Fibroblast of peridontal ligament (primary cell): ENCODE data around the gene TMCC2.
"Not testable (repeated sequence)": the region's sequence is repeated elsewhere in the genome, so short reads cannot be mapped to it uniquely, and the experiment has no call there.

Experiments used
- DNase-seq: peaks from one replicate; pipeline ENCODE4 v3.0.0-alpha.2; 2010; ENCODE audit errors: extremely low read depth

Gene TMCC2

GRCh38 chr1:205214756-205215155, 13.0 kb upstream of the TMCC2 start:
- no peak for DNase-seq

- no peak for DNase-seq
Observed at GRCh38 chr1:205216588-205216987, 11.2 kb upstream of the TMCC2 start.

GRCh38 chr1:205217418-205217817, 10.3 kb upstream of the TMCC2 start:
- peak; percentile 9 for DNase-seq

GRCh38 chr1:205220421-205220820, 7.3 kb upstream of the TMCC2 start:
- DNase-seq, result no peak

- DNase-seq, result no peak
Observed at GRCh38 chr1:205224736-205225135, 3.0 kb upstream of the TMCC2 start.

- no peak for DNase-seq
Observed at GRCh38 chr1:205225901-205226765, 1.6 kb upstream of the TMCC2 start.

- peak; percentile 45 for DNase-seq
Observed at GRCh38 chr1:205226868-205227583, 720 bp upstream of the TMCC2 start.

GRCh38 chr1:205228093-205228521, 361 bp downstream of the TMCC2 start:
- no peak for DNase-seq

- peak; percentile 36 for DNase-seq
Observed at GRCh38 chr1:205229399-205229871, 1.7 kb downstream of the TMCC2 start.

- no peak for DNase-seq
Observed at GRCh38 chr1:205229916-205230700, 2.4 kb downstream of the TMCC2 start.

- DNase-seq, result no peak
Observed at GRCh38 chr1:205230982-205231381, 3.2 kb downstream of the TMCC2 start.

GRCh38 chr1:205232127-205232820, 4.5 kb downstream of the TMCC2 start:
- no peak for DNase-seq

- DNase-seq, result no peak
Observed at GRCh38 chr1:205232945-205233397, 5.2 kb downstream of the TMCC2 start.

GRCh38 chr1:205233986-205234385, 6.2 kb downstream of the TMCC2 start:
- not testable (repeated sequence) for DNase-seq

- no peak for DNase-seq
Observed at GRCh38 chr1:205235951-205236350, 8.2 kb downstream of the TMCC2 start.

GRCh38 chr1:205236526-205236925, 8.8 kb downstream of the TMCC2 start:
- no peak for DNase-seq

- DNase-seq, result no peak
Observed at GRCh38 chr1:205236951-205237475, 9.3 kb downstream of the TMCC2 start.

GRCh38 chr1:205237526-205238484, 10.1 kb downstream of the TMCC2 start:
- DNase-seq, result no peak

- no peak for DNase-seq
Observed at GRCh38 chr1:205239078-205239477, 11.3 kb downstream of the TMCC2 start.

- no peak for DNase-seq
Observed at GRCh38 chr1:205240118-205240517, 12.4 kb downstream of the TMCC2 start.
